Muscle layer of colon (tissue), 2 donors: ENCODE results near the gene CTDSPL.

Experiments
- H3K27ac ChIP-seq: one replicate; pipeline ENCODE4 v1.7.0; 2013; ENCODE audit warnings: low read depth, mild to moderate bottlenecking, low read length, moderate library complexity
- H3K27me3 ChIP-seq, 2 donors: one replicate each; pipeline ENCODE4 v1.7.0; 2013; ENCODE audit warnings: low read length in 2 of 2, mild to moderate bottlenecking in 2 of 2; ENCODE audit not compliant: insufficient read depth in 2 of 2, control insufficient read depth in 1 of 2
- H3K36me3 ChIP-seq: one replicate; pipeline ENCODE4 v1.7.0; 2013; ENCODE audit warnings: mild to moderate bottlenecking, low read length; ENCODE audit not compliant: insufficient read depth
- H3K4me1 ChIP-seq: one replicate; pipeline ENCODE4 v1.7.0; 2013; ENCODE audit warnings: mild to moderate bottlenecking, low read length; ENCODE audit not compliant: insufficient read depth
- H3K4me3 ChIP-seq, 2 donors: one replicate each; pipeline ENCODE4 v1.7.0; 2013; ENCODE audit warnings: low read length in 2 of 2, low read depth in 1 of 2, mild to moderate bottlenecking in 1 of 2, moderate library complexity in 1 of 2
- H3K9ac ChIP-seq: one replicate; pipeline ENCODE4 v1.7.0; 2013; ENCODE audit warnings: low read length
- H3K9me3 ChIP-seq: one replicate; pipeline ENCODE4 v1.7.0; 2013; ENCODE audit warnings: mild to moderate bottlenecking, low read length
- donor health status: abdominal sarcoma.
- donor health status: Adenocarcinoma of cecum.

CTDSPL gene

DNA sequence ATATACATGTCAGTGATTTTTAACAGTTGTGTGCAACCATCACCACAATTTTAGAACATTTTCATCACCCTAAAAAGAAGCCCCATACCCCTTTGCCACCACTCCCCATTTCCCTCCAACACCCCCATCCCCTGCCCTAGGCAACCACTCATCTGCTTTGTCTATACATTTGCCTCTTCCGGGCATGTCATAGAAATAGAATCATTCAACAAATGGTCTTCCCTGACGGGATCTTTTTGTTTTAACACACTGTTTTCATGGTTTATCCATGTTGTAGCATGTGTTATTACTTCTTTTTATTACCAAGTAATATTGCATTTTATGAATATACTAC, 132.9 kb downstream of the CTDSPL start:
- no peak overlapping the region for H3K9ac ChIP-seq
- H3K27me3 ChIP-seq: no peaks in the 10 kb centered on the region
- H3K27ac ChIP-seq: peak overlapping the region; percentile 79
- H3K9me3 ChIP-seq: no peaks in the 10 kb centered on the region
- peak overlapping the region; percentile 62 to 85 for H3K4me3 ChIP-seq
- H3K36me3 ChIP-seq: no peaks in the 10 kb centered on the region
- H3K4me1 ChIP-seq: peaks cover 16% of the 10 kb centered on the region

DNA sequence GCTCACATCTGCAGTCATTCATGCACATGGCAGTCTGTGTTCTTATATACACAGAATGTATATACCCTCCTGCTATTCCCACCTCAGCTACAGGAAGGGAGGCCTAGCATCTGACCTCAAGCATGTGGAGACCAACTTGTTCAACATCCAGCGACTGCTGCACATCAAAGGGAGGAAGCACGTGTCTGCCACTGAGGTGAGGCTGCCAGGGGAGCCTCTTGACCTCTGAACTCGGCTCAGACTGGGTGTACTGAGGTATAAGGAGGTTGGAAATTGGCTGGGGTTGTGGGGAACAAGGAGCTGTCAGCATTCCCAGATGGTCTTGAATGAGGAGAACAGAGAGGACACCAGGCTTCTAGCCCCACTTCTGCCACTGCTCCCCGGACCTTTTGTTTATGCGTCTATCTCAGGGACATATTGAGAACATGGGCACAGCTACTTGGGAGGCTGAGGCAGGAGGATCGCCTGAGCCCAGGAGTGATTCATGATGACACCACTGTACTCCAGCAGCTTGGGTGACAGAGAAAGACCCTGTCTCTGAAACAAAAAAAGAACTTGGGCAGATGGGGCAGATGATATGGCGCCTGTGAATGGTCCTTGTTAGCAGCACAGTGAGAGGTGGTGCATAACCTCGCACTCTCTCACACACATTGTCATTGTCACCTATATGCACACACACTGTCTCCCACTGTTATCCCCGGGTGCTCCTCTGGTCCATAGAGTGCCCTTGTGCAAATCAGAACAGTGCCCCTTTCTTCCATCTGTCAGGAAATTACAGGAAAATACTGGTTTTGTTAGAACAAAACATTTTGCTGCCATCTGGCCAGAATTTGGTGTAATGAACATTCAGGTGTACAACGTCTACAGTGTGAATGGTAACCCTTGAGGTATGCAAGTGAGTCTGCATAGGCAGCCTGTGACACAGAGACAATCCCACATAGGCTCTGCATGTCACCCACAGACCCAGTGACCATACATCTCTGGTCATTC, 134.3 kb downstream of the CTDSPL start:
- no peaks in the 10 kb centered on the region for H3K36me3 ChIP-seq
- no peak overlapping the region for H3K9ac ChIP-seq
- no peak overlapping the region for H3K27ac ChIP-seq
- H3K4me3 ChIP-seq: no peak overlapping the region
- no peaks in the 10 kb centered on the region for H3K9me3 ChIP-seq
- H3K4me1 ChIP-seq: peaks cover 16% of the 10 kb centered on the region
- no peaks in the 10 kb centered on the region for H3K27me3 ChIP-seq

DNA sequence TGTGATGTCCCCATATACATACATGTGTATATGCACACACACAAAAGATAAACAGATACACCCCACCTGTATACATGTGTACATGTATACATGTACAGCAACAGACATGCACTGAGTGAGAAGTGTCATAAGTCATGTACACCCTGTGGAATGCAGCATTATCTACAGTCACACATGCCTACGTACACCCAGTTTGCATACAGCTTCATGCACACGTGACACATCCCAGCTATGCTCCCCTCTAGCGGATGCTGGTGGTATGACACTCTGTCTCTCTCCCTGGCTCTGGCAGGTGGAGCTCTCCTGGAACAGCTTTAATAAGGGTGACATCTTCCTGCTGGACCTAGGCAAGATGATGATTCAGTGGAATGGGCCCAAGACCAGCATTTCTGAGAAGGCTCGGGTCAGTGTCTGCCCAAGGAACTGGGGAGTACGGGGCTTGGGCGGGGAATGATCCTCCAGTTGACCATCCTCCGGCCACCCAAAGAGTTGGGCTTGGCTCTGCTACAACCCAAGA, 135.2 kb downstream of the CTDSPL start:
- Histone ChIP-seq H3K9ac (no peak overlapping the region), H3K9me3 (no peaks in the 10 kb centered on the region), H3K27me3 (no peaks in the 10 kb centered on the region), H3K36me3 (peaks cover 3% of the 10 kb centered on the region), H3K4me1 (peaks cover 16% of the 10 kb centered on the region), H3K27ac (no peak overlapping the region), H3K4me3 (no peak overlapping the region)

DNA sequence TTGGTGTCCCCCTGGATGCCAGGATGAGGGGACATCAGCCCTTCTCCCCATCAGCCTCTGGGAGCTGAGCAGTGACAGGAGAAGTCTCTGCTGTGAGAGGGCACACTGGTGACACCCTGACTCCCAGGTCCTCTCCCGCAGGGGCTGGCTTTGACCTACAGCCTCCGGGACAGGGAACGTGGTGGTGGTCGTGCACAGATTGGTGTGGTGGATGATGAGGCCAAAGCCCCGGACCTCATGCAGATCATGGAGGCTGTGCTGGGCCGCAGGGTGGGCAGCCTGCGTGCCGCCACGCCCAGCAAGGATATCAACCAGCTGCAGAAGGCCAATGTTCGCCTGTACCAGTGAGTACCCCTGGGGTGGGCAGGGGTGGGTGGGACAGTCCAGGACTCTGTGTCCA, 135.7 kb downstream of the CTDSPL start:
- Histone ChIP-seq H3K36me3 (peaks cover 7% of the 10 kb centered on the region), H3K4me1 (peaks cover 16% of the 10 kb centered on the region), H3K4me3 (no peak overlapping the region), H3K27me3 (no peaks in the 10 kb centered on the region), H3K27ac (no peak overlapping the region), H3K9me3 (no peaks in the 10 kb centered on the region), H3K9ac (no peak overlapping the region)

DNA sequence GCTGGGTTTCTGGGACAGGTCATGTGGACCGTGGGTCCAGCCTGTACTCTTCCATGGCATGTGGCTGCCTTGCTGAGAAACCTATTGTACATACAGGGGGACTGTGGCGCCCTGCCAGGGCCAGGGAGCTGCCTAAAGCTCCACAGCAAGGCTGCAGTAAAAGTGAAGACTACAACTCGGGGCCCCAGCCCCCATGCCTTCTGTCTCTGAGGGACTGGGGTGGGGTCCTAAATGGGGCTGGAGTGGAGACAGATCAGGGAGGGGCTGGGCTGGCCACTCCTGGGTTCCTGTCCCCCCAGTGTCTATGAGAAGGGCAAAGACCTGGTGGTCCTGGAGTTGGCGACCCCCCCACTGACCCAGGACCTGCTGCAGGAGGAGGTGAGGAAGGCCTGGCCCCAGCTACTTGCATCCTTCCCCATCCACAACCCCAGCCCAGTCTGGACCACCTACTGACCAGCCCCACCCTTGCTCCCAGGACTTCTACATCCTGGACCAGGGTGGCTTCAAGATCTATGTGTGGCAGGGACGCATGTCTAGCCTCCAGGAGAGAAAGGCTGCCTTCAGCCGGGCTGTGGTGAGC, 136.2 kb downstream of the CTDSPL start:
- H3K4me1 ChIP-seq: peaks cover 16% of the 10 kb centered on the region
- no peaks in the 10 kb centered on the region for H3K9me3 ChIP-seq
- peak overlapping the region in 1 of 2 donors; percentile 69 for H3K4me3 ChIP-seq
- H3K9ac ChIP-seq: peak overlapping the region; percentile 47
- H3K27ac ChIP-seq: peak overlapping the region; percentile 71
- H3K27me3 ChIP-seq: no peaks in the 10 kb centered on the region
- peaks cover 7% of the 10 kb centered on the region for H3K36me3 ChIP-seq

DNA sequence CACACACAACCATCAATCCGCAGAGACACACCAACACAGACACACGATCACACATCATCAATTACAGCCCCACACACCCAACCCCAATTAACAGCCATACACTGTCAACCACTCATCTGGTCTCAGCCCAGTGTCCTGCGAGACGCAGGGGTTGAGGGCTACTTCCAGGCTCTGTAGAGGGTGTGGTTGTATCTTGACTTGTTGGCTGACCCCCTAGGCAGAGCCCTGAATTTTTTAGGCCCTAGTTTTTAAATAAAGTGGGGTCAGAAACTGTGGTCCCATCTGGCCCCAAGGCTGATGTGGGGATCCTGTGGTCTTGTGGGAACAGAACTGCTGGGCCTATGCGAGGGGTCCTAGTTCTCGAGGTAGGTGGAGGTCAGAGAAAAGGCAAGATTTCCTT, 138.2 kb downstream of the CTDSPL start:
- H3K27me3 ChIP-seq: no peaks in the 10 kb centered on the region
- no peak overlapping the region for H3K27ac ChIP-seq
- H3K9me3 ChIP-seq: no peaks in the 10 kb centered on the region
- no peak overlapping the region for H3K4me3 ChIP-seq
- H3K4me1 ChIP-seq: peaks cover 10% of the 10 kb centered on the region
- peaks cover 7% of the 10 kb centered on the region for H3K36me3 ChIP-seq
- no peak overlapping the region for H3K9ac ChIP-seq

DNA sequence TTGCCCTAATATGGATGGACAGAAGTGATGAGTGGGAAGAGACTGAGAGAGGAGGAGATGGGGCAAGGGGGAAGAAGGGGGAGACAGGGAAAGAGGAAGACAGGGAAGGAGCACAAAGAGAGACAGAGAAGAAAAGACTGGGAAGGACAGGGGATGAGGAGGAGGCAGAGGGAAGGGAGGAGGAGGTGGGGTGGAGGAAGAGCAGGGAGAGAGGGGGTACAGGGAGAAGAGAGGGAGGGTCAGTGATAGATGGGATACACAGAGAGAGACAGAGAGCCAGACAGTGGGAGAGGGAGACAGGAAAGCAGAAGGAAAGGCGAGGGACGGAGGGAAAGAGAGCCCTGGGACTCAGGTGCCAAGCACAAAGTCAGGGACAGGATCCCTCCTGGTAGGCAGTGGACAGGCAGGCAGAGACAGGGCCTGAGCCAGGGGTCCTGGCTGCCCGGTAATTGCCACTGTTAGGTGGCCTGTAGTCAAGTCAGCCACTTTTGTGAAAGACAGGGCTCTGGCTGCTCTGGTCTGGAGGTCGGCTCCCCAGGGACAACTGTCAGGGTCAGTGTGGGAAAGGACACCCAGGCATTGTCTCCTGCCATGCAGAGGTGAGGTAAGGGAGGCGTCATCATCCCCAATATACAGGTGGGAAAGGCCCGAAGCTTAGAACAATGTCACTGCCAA, 138.7 kb downstream of the CTDSPL start:
- peaks cover 10% of the 10 kb centered on the region for H3K4me1 ChIP-seq
- H3K27me3 ChIP-seq: no peaks in the 10 kb centered on the region
- H3K36me3 ChIP-seq: peaks cover 7% of the 10 kb centered on the region
- H3K9ac ChIP-seq: no peak overlapping the region
- no peak overlapping the region for H3K27ac ChIP-seq
- H3K9me3 ChIP-seq: no peaks in the 10 kb centered on the region
- H3K4me3 ChIP-seq: no peak overlapping the region

DNA sequence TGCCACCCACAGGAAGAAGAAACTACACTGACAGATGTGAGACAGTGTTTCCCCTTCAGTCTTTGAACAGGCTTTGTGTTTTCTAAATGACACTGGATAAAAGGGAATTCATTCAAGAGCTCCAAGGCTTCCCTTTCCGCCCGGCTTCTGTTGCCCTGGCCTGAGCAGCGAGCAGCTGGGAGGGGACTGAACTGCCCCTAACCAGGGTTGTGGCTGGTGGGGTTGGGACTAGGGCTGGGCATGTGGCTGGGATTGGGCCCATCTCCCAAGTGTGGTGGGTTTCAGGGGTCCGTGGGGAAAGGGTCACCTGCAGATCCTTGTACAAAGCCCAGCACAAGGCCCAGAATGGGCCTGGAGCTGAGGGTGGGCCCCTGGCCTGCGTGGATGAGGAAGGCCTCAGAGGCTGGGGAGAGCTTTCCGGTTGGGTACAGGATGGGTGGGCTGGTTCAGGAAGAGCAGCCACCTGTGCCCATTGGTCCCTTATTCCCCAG, 139.3 kb downstream of the CTDSPL start:
- peaks cover 8% of the 10 kb centered on the region for H3K36me3 ChIP-seq
- H3K27me3 ChIP-seq: no peaks in the 10 kb centered on the region
- H3K9ac ChIP-seq: no peak overlapping the region
- no peak overlapping the region for H3K27ac ChIP-seq
- no peak overlapping the region for H3K4me3 ChIP-seq
- H3K4me1 ChIP-seq: peaks cover 10% of the 10 kb centered on the region
- H3K9me3 ChIP-seq: no peaks in the 10 kb centered on the region

DNA sequence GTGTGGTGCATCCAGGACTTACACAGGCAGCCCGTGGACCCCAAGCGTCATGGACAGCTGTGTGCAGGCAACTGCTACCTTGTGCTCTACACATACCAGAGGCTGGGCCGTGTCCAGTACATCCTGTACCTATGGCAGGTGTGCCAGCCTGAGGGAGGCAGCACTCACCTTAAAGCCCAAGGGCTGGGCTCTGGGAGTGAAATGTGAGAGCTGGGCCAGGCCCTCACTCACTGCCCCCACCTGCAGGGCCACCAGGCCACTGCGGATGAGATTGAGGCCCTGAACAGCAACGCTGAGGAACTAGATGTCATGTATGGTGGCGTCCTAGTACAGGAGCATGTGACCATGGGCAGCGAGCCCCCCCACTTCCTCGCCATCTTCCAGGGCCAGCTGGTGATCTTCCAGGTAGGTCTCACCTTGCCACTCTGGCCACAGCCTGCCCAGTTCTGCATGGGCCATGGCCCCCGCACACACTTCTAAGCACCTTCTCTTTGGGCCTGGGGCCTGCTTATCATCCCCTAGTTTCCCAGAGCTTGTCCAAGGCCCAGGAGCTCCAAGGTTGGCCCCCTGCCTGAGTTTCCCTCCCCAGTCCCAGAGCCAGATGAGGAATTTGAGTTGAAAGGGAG, 139.9 kb downstream of the CTDSPL start:
- Histone ChIP-seq H3K4me3 (no peak overlapping the region), H3K27ac (no peak overlapping the region), H3K36me3 (peaks cover 14% of the 10 kb centered on the region), H3K9ac (no peak overlapping the region), H3K4me1 (peaks cover 10% of the 10 kb centered on the region), H3K9me3 (no peaks in the 10 kb centered on the region), H3K27me3 (no peaks in the 10 kb centered on the region)

DNA sequence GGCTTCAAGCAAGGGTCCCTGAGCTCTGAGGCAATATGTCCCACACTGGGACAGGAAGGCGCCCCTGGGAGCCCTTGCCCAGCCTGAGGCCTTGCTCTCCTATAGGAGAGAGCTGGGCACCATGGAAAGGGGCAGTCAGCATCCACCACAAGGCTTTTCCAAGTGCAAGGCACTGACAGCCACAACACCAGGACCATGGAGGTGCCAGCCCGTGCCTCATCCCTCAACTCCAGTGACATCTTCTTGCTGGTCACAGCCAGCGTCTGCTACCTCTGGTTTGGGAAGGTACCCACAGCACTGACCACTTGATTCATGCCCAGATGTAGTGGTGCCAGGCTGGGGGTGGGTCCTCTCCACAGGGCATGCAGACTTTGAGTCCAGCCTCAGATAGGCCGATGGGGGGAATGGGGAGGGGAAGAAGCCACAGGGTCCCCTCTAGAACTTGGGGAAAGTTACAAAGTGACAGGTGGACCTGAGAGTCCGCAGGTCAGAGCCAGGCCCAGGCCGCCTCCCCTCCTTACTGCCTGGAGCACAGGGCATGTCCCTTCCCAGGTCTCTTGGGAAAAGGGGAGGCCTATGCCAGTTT, 140.7 kb downstream of the CTDSPL start:
- Histone ChIP-seq H3K27ac (no peak overlapping the region), H3K4me3 (no peak overlapping the region), H3K27me3 (no peaks in the 10 kb centered on the region), H3K36me3 (peaks cover 21% of the 10 kb centered on the region), H3K9ac (no peak overlapping the region), H3K9me3 (no peaks in the 10 kb centered on the region), H3K4me1 (peaks cover 10% of the 10 kb centered on the region)
